Measurements from ENCODE around the gene PSTPIP1. TPM values are rescaled to one million over a fixed set of nuclear protein-coding genes. Genes with fewer than 3 reads are reported as not detected.

The PSTPIP1 gene
- total RNA-seq, 1 experiment from 2014 or later, result 1.2 TPM

DNA sequence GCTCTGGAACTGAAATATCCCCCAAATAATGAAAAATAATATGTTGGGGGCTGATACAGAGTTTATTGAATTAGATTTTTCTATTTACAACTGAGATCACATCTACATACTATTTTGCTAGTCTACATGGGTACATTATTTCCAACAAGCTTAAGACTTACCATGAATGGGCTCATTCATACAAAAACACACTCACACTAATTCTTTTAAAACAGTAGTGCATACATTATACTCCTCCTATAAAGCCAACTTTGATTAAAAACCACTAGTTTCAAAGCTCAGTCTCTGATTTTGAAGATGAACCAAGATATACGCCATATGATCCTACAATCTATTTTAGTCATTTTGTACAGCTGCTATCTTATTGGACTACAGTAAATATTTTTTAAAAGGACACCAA lies 51.1 kb downstream of the PSTPIP1 start:
- Mint-ChIP-seq H3K9me3 (ENCODE audit: unreplicated experiment) (no peaks in the 10 kb centered on the region), H3K4me3 (ENCODE audit: unreplicated experiment) (no peak overlapping the region), H3K36me3 (ENCODE audit: insufficient read depth, unreplicated experiment) (peaks cover 50% of the 10 kb centered on the region), H3K27me3 (ENCODE audit: insufficient read depth, unreplicated experiment) (no peaks in the 10 kb centered on the region), H3K27ac (ENCODE audit: low read depth, unreplicated experiment) (no peak overlapping the region), H3K4me1 (ENCODE audit: insufficient read depth, unreplicated experiment) (no peaks in the 10 kb centered on the region)
- ChIA-PET CTCF (interaction anchor here (0.6 to 2.5 kb wide), 6 partner anchors 9 to 824 kb away, joined by 3 to 9 read pairs (median 3); no protein-coding TSS in a partner anchor), POLR2A (interaction anchor here (0.7 kb wide), 1 partner anchor 17 kb away, joined by 3 read pairs; no protein-coding TSS in a partner anchor)
- TF ChIP-seq, protein P1, sequence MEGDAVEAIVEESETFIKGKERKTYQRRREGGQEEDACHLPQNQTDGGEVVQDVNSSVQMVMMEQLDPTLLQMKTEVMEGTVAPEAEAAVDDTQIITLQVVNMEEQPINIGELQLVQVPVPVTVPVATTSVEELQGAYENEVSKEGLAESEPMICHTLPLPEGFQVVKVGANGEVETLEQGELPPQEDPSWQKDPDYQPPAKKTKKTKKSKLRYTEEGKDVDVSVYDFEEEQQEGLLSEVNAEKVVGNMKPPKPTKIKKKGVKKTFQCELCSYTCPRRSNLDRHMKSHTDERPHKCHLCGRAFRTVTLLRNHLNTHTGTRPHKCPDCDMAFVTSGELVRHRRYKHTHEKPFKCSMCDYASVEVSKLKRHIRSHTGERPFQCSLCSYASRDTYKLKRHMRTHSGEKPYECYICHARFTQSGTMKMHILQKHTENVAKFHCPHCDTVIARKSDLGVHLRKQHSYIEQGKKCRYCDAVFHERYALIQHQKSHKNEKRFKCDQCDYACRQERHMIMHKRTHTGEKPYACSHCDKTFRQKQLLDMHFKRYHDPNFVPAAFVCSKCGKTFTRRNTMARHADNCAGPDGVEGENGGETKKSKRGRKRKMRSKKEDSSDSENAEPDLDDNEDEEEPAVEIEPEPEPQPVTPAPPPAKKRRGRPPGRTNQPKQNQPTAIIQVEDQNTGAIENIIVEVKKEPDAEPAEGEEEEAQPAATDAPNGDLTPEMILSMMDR (IDR thresholded peaks at IDR 0.05; ENCODE audit: unreplicated experiment), result no peak
- no TSS peak for BruUV-seq (replicated peaks)
- intact Hi-C loops (cut with micrococcal nuclease), result no loop called here
- no peak for DNase-seq (ENCODE audit: unreplicated experiment)

DNA sequence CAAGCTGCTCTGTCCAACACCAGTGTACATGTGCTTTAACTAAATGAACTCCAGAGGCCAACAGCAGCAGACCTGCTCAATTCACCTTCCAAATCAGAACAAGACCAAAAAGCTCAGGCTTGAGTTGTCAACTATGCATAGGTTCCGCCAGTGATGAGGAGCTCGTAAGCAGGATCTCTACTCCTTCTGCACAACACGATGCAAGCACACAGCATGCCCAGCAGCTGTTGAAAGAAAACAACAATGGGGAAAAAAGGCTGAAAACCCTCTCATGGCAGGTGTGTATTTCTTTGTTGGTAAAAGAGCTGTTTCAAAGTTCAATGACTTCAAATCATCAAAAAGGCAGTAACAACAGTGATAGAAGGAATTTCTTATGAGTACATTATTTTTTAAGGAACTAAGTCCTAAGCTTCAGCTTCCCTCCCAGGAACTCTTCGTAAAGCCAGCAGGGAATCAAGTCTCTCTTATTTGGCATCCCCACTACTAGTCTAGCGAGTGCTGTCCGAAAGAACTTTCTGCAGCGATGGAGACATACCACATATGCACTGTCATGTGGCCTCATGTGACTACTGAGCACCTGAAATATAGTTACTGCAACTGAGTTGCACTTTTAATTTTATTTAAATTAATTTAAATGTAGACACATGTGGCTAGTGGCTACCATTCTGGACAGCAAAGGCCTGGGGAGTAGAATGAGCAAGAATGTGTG lies 51.9 kb downstream of the PSTPIP1 start:
- DNase-seq (ENCODE audit: unreplicated experiment), result no peak
- CTCF ChIA-PET, result interaction anchor here (1.1 to 2.5 kb wide), 3 partner anchors 10 to 61 kb away, joined by 3 to 9 read pairs (median 5); no protein-coding TSS in a partner anchor
- intact Hi-C loops (cut with micrococcal nuclease), result no loop called here
- Mint-ChIP-seq H3K27me3 (ENCODE audit: insufficient read depth, unreplicated experiment) (no peaks in the 10 kb centered on the region), H3K4me3 (ENCODE audit: unreplicated experiment) (no peak overlapping the region), H3K36me3 (ENCODE audit: insufficient read depth, unreplicated experiment) (peaks cover 59% of the 10 kb centered on the region), H3K4me1 (ENCODE audit: insufficient read depth, unreplicated experiment) (no peaks in the 10 kb centered on the region), H3K9me3 (ENCODE audit: unreplicated experiment) (no peaks in the 10 kb centered on the region), H3K27ac (ENCODE audit: low read depth, unreplicated experiment) (no peak overlapping the region)
- TF ChIP-seq, protein P1 (IDR thresholded peaks at IDR 0.05; ENCODE audit: unreplicated experiment), result no peak
- POLR2A ChIA-PET, result interaction anchor here (0.7 to 2.1 kb wide), 2 partner anchors 14 to 17 kb away, joined by 3 to 12 read pairs; no protein-coding TSS in a partner anchor
- BruUV-seq (replicated peaks), result no TSS peak

DNA sequence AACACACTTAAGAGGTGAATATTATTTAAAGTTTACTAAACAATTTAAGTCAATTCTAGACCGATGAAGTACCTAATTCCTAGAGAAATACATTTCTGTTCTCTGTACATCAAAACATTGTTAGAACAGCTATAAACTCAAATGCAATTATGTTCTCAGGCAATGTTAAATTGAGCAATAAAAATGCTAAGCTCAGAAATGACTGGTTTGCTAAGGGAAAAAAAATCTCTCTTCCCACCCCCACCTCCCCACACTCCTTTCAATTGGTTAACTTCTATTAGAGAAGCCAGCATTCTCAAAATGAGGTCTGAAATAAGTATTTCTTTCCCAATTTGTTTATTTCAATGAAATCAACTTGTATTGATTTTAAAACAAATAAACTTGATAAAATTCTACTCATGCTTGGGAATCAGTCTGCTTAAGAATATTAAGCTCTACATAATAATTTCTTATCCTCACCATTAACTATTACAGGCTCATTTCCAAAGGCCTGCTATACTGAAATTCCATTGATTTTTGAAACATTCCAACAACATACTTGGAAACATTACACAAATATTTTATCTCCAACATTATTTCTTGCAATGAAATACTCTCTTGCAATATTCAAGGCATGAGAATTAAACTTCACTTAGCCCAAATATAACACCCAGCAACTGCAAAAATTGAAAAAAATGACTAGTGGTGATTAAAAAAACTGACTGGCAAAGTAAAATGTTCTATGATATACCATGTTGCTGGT lies 53.4 kb downstream of the PSTPIP1 start:
- Mint-ChIP-seq H3K9me3 (ENCODE audit: unreplicated experiment) (no peaks in the 10 kb centered on the region), H3K27me3 (ENCODE audit: insufficient read depth, unreplicated experiment) (no peaks in the 10 kb centered on the region), H3K4me1 (ENCODE audit: insufficient read depth, unreplicated experiment) (no peaks in the 10 kb centered on the region), H3K4me3 (ENCODE audit: unreplicated experiment) (no peak overlapping the region), H3K27ac (ENCODE audit: low read depth, unreplicated experiment) (no peak overlapping the region), H3K36me3 (ENCODE audit: insufficient read depth, unreplicated experiment) (peaks cover 52% of the 10 kb centered on the region)
- BruUV-seq (replicated peaks), result no TSS peak
- TF ChIP-seq, protein P1 (IDR thresholded peaks at IDR 0.05; ENCODE audit: unreplicated experiment), result no peak
- ChIA-PET POLR2A (interaction anchor here (0.7 to 2.1 kb wide), 3 partner anchors 10 to 752 kb away, joined by 3 to 12 read pairs (median 5); no protein-coding TSS in a partner anchor), CTCF (interaction anchor here (0.5 to 0.6 kb wide), 2 partner anchors 12 to 920 kb away, joined by 3 to 5 read pairs; no protein-coding TSS in a partner anchor)
- DNase-seq (ENCODE audit: unreplicated experiment), result no peak
- intact Hi-C loops (cut with micrococcal nuclease), result no loop called here

DNA sequence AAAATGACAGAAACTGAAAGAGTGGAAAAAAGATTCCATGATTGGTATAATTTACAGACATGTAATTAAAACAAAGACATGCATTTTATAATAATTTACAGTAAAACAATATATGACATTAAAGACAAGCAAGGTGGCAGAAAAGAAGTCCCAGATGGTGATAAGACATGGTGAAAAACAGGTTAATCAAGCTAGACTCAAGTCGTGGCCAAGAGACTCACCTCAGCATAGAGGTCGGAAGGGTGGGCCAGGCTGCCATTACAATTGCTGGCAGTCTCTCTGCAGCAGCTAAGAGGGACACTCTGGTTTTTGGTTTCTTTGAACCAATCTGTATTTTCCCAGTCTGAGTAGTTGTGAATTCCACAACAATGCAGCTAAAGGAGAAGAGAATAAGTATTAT lies 57.6 kb downstream of the PSTPIP1 start:
- Mint-ChIP-seq H3K4me1 (ENCODE audit: insufficient read depth, unreplicated experiment) (peaks cover 15% of the 10 kb centered on the region), H3K36me3 (ENCODE audit: insufficient read depth, unreplicated experiment) (peaks cover 31% of the 10 kb centered on the region), H3K4me3 (ENCODE audit: unreplicated experiment) (no peak overlapping the region), H3K9me3 (ENCODE audit: unreplicated experiment) (no peaks in the 10 kb centered on the region), H3K27me3 (ENCODE audit: insufficient read depth, unreplicated experiment) (no peaks in the 10 kb centered on the region), H3K27ac (ENCODE audit: low read depth, unreplicated experiment) (no peak overlapping the region)
- BruUV-seq (replicated peaks), result no TSS peak
- intact Hi-C loops (cut with micrococcal nuclease), result no loop called here
- CTCF ChIA-PET, result no interaction called here
- POLR2A ChIA-PET, result interaction anchor here (0.6 to 1.3 kb wide), 2 partner anchors 18 to 453 kb away, joined by 3 to 8 read pairs; partner anchors contain the start of gene TSPAN3
- no peak for DNase-seq (ENCODE audit: unreplicated experiment)
- TF ChIP-seq, protein P1 (IDR thresholded peaks at IDR 0.05; ENCODE audit: unreplicated experiment), result no peak
